CD4-positive, alpha-beta memory T cell (primary cell): ENCODE results near the gene CTNNA1. TPM values are rescaled to one million over a fixed set of nuclear protein-coding genes. Genes with fewer than 3 reads are reported as not detected.

Source experiments
- CTCF ChIA-PET: fragments of 350-600 bp; sonication (Branson Sonifier 250); formaldehyde crosslinking; loops from one replicate; lab custom pipeline; 2021; ENCODE audit warnings: inconsistent platforms; ENCODE audit not compliant: partially characterized antibody; lab: Charles Lee
- POLR2A ChIA-PET: fragments of 350-600 bp; sonication (Branson Sonifier 250); formaldehyde crosslinking; loops from one replicate; lab custom pipeline; 2021; ENCODE audit not compliant: partially characterized antibody; lab: Charles Lee
- DNase-seq, 5 donors: peaks; one replicate each; pipeline versions ENCODE4 v3.0.0 to v3.0.0-alpha.2; 2020 to 2022; ENCODE audit warnings: mixed read lengths in 1 of 5
- H3K27ac ChIP-seq: one replicate; pipeline ENCODE4 v1.7.0; 2013; ENCODE audit warnings: low read depth, low read length
- H3K27me3 ChIP-seq: 2 replicates; pipeline ENCODE4 v1.7.0; 2013; ENCODE audit warnings: mild to moderate bottlenecking, low read length, moderate library complexity; ENCODE audit not compliant: insufficient read depth
- H3K36me3 ChIP-seq: 2 replicates; pipeline ENCODE4 v1.7.0; 2013; ENCODE audit warnings: mild to moderate bottlenecking, low read length, moderate library complexity; ENCODE audit not compliant: insufficient read depth
- H3K4me1 ChIP-seq: 2 replicates; pipeline ENCODE4 v1.7.0; 2013; ENCODE audit warnings: mild to moderate bottlenecking, low read length, moderate library complexity; ENCODE audit not compliant: insufficient read depth
- H3K4me3 ChIP-seq, 2 donors: one replicate each; pipeline ENCODE4 v1.7.0; 2013; ENCODE audit warnings: low read length in 2 of 2, mild to moderate bottlenecking in 1 of 2
- H3K9me3 ChIP-seq, 2 donors: one replicate each; pipeline ENCODE4 v1.7.0; 2013; ENCODE audit warnings: low read length in 2 of 2, control low read depth in 1 of 2; ENCODE audit not compliant: control insufficient read depth in 1 of 2
- H3K27ac Mint-ChIP-seq, 7 donors: one replicate each; pipeline ENCODE4 v1.8.0; 2020 to 2021; ENCODE audit warnings: mixed read lengths in 7 of 7, mild to moderate bottlenecking in 6 of 7, inconsistent platforms in 3 of 7, moderate library complexity in 3 of 7
- H3K27me3 Mint-ChIP-seq, 2 donors: one replicate each; pipeline ENCODE4 v1.8.0; 2020 to 2021; ENCODE audit warnings: mixed read lengths in 2 of 2
- H3K36me3 Mint-ChIP-seq, 2 donors: one replicate each; pipeline ENCODE4 v1.8.0; 2020 to 2021; ENCODE audit warnings: mixed read lengths in 2 of 2, inconsistent platforms in 1 of 2, mild to moderate bottlenecking in 1 of 2
- H3K4me1 Mint-ChIP-seq, 4 donors: one replicate each; pipeline ENCODE4 v1.8.0; 2020 to 2021; ENCODE audit warnings: mixed read lengths in 4 of 4, mild to moderate bottlenecking in 1 of 4
- H3K4me3 Mint-ChIP-seq, 8 donors: one replicate each; pipeline ENCODE4 v1.8.0; 2020 to 2021; ENCODE audit warnings: mixed read lengths in 8 of 8, mild to moderate bottlenecking in 7 of 8, moderate library complexity in 6 of 8, inconsistent platforms in 3 of 8
- H3K9me3 Mint-ChIP-seq, 8 donors: one replicate each; pipeline ENCODE4 v1.8.0; 2020 to 2021; ENCODE audit warnings: mixed read lengths in 8 of 8, mild to moderate bottlenecking in 5 of 8, inconsistent platforms in 3 of 8, moderate library complexity in 1 of 8
- intact Hi-C: fragments of 100-400 bp; cut with micrococcal nuclease; formaldehyde crosslinking; loops from one replicate; pipeline ENCODE4 v1.15.1; 2023
- polyA plus RNA-seq, 2 donors: library from polyadenylated mRNA; unstranded; fragments of 300-500 nt; fragmentation: Illumina TruSeq; gene quantifications; one replicate each; pipeline ENCODE4 v1.2.3, GENCODE V29; 2021
- total RNA-seq, 2 experiments: library from RNA; stranded (reverse); gene quantifications; one replicate each; pipeline ENCODE4 v1.2.3, GENCODE V29; 2021

Gene CTNNA1
- total and polyA plus RNA-seq, 4 experiments from 2014 or later, result 10.1 to 26.1 (median 17.4) TPM

DNA sequence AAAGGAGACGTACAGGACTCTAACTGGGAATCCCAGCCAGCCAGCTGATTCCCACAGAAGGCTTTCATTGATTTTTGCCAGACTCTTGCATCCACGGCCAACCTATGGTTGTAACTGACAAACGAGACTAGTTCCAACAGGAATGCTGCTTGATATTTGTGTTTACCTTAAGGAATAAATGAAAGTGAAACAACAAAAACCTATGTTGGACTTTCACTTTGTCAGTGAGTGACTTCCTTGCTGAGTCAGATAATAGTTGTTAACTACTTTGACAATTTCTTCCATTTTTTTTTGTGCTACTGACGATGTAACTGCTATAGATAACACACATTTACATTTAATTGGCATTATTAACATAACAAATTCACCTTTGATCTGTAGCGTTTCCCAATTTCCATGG, 185.3 kb downstream of the CTNNA1 start:
- Histone ChIP-seq H3K4me1 (no peaks in the 10 kb centered on the region), H3K27me3 (no peaks in the 10 kb centered on the region), H3K27ac (no peak overlapping the region), H3K4me3 (no peak overlapping the region), H3K36me3 (no peaks in the 10 kb centered on the region), H3K9me3 (no peaks in the 10 kb centered on the region)
- intact Hi-C loops, result no loop called here
- H3K9me3 Mint-ChIP-seq, result peaks cover 0 to 4% (median under 1%) of the 10 kb centered on the region in 8 donors
- H3K27me3 Mint-ChIP-seq, result no peaks in the 10 kb centered on the region
- no peak for DNase-seq
- no peak overlapping the region for H3K4me3 Mint-ChIP-seq
- H3K27ac Mint-ChIP-seq, result no peak overlapping the region
- peaks cover 3 to 9% (median 6%) of the 10 kb centered on the region in 4 donors for H3K4me1 Mint-ChIP-seq
- CTCF ChIA-PET, result no interaction called here
- POLR2A ChIA-PET, result no interaction called here
- H3K36me3 Mint-ChIP-seq, result peaks cover 9 to 12% of the 10 kb centered on the region in 2 donors

DNA sequence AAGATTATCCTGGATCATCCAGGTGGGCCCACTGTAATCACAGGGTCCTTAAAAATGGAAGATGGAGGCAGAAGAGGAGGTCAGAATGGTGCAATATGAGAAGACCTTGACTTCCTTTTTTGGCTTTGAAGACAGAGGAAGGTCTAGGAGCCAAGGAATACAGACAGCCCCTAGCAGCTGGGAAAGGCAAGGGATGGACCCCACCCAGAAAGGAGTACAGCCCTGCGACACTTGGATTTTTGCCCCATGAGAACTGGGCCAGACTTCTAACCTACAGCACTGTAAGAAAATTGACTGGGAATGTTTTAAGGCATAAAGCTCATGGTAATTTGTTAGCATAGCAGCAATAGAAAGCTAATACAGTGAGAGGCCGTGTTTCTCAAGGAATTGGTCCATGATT, 188.8 kb downstream of the CTNNA1 start:
- H3K36me3 ChIP-seq, result no peaks in the 10 kb centered on the region
- Mint-ChIP-seq H3K9me3 (peaks cover 0 to 4% (median under 1%) of the 10 kb centered on the region in 8 donors), H3K4me3 (no peak overlapping the region), H3K36me3 (peaks cover 12% of the 10 kb centered on the region in 2 donors), H3K27me3 (no peaks in the 10 kb centered on the region), H3K27ac (no peak overlapping the region), H3K4me1 (peaks cover 3 to 9% (median 6%) of the 10 kb centered on the region in 4 donors)
- H3K4me1 ChIP-seq, result no peaks in the 10 kb centered on the region
- H3K27ac ChIP-seq, result no peak overlapping the region
- H3K27me3 ChIP-seq, result no peaks in the 10 kb centered on the region
- no peak for DNase-seq
- no peaks in the 10 kb centered on the region for H3K9me3 ChIP-seq
- intact Hi-C loops, result no loop called here
- ChIA-PET CTCF (interaction anchor here (1.1 kb wide), 1 partner anchor 116 kb away, joined by 3 read pairs; no protein-coding TSS in a partner anchor), POLR2A (no interaction called here)
- no peak overlapping the region for H3K4me3 ChIP-seq

DNA sequence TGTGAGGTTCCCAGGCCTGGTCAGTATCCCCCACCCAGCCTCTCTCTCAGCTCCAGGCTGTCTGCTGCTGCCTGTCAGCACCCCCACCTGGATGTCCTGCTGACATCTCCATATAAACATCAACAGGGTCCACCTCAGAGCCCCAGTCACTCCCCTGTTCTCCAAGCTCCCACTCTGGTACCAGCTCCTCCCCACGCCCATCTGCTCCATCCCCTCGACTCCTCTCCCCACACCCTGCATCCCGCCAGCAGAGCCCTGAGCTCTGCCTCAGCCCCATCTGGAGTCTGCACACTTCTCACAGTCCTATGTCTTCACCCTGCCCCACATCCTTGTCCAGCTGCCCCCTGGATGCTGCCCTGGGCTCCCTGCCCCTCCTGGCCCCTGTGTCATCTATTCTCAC, 189.6 kb downstream of the CTNNA1 start:
- Mint-ChIP-seq H3K36me3 (peaks cover 12 to 18% of the 10 kb centered on the region in 2 donors), H3K4me3 (no peak overlapping the region), H3K9me3 (peaks cover 0 to 4% (median under 1%) of the 10 kb centered on the region in 8 donors), H3K27ac (peak overlapping the region in 1 of 7 donors; percentile 20), H3K27me3 (no peaks in the 10 kb centered on the region), H3K4me1 (peaks cover 3 to 9% (median 6%) of the 10 kb centered on the region in 4 donors)
- Histone ChIP-seq H3K27me3 (no peaks in the 10 kb centered on the region), H3K4me3 (no peak overlapping the region), H3K36me3 (no peaks in the 10 kb centered on the region), H3K9me3 (no peaks in the 10 kb centered on the region), H3K4me1 (no peaks in the 10 kb centered on the region), H3K27ac (no peak overlapping the region)
- ChIA-PET POLR2A (no interaction called here), CTCF (interaction anchor here (1.1 kb wide), 1 partner anchor 117 kb away, joined by 3 read pairs; no protein-coding TSS in a partner anchor)
- no peak for DNase-seq
- intact Hi-C loops, result no loop called here

DNA sequence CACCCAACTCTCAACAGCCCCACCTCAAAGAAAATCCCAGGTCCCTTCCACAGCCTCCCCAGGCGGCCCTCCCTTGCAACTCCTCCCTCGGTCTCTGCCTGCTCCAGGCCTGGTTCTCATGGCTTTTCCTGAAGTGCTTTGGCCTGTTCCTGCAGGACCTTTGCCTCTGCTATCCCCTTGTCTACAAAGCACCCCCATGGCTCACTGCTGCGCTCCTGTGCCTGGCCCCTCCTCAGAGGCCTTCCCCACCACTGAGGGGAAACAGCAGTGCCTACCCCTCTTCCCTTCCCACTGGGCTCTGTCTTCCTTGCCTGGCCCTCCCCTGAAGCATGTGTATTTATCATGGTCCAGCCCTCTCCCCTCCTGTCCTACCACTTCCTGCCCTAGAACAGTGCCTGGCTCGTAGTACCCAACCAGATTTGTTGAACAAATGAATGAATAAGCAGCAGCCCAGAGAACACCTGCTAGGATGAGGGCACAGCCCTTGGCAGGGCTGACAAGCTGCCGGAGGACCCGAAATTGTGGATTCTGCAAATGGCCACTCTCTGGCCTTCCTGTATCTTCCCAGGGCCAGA, 190.5 kb downstream of the CTNNA1 start:
- Histone ChIP-seq H3K9me3 (no peaks in the 10 kb centered on the region), H3K4me1 (no peaks in the 10 kb centered on the region), H3K27me3 (no peaks in the 10 kb centered on the region), H3K36me3 (no peaks in the 10 kb centered on the region), H3K27ac (no peak overlapping the region), H3K4me3 (no peak overlapping the region)
- ChIA-PET POLR2A (no interaction called here), CTCF (no interaction called here)
- Mint-ChIP-seq H3K36me3 (peaks cover 12 to 19% of the 10 kb centered on the region in 2 donors), H3K27me3 (no peaks in the 10 kb centered on the region), H3K4me3 (no peak overlapping the region), H3K4me1 (peaks cover 3 to 9% (median 6%) of the 10 kb centered on the region in 4 donors), H3K9me3 (peaks cover 0 to 4% (median under 1%) of the 10 kb centered on the region in 8 donors), H3K27ac (peak overlapping the region in 1 of 7 donors; percentile 0)
- intact Hi-C loops, result no loop called here
- DNase-seq, result no peak

DNA sequence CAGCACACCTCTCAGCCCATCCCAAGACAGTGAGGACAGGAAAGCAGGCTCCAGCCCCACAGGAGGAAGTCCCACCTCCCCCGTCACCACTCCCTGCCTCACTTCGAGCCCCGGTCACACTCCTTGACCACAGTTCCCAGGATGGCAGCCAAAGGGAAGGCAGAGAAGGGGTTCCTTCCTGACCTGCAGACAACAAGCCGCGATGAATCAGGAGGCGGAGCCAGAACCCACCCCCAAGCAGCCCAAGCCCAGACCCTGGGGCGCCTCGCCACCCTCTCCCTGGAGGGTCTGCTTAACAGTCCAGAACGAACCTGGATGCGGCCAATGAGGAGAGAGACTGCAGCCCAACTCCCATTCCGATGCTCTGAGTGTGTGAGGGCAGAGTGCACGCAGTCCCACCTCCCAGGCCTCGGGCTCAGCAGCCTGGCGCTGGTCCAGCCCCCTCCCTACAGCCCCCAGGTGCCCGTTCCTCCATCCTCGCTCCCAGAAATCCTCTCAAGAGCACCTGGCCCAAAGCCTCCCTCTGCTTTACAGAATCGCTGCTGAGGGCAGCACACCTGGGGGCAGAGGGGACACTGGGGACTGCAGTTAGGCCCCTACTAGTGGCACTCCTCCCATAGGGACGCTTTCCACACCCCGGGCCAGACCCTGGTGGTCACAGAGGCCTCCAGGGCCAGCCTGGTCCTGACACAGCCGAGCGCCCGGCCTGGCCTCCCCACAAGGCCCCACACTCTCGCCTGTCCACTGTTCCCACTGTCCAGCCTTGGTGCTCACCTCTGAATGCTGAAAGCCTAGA, 191.5 kb downstream of the CTNNA1 start:
- Histone ChIP-seq H3K27ac (no peak overlapping the region), H3K36me3 (no peaks in the 10 kb centered on the region), H3K4me1 (no peaks in the 10 kb centered on the region), H3K9me3 (no peaks in the 10 kb centered on the region), H3K4me3 (no peak overlapping the region), H3K27me3 (no peaks in the 10 kb centered on the region)
- peaks cover 3 to 9% (median 6%) of the 10 kb centered on the region in 4 donors for H3K4me1 Mint-ChIP-seq
- H3K4me3 Mint-ChIP-seq, result no peak overlapping the region
- CTCF ChIA-PET, result no interaction called here
- no peak overlapping the region for H3K27ac Mint-ChIP-seq
- H3K36me3 Mint-ChIP-seq, result peaks cover 12 to 19% of the 10 kb centered on the region in 2 donors
- H3K27me3 Mint-ChIP-seq, result no peaks in the 10 kb centered on the region
- DNase-seq, result no peak
- intact Hi-C loops, result no loop called here
- POLR2A ChIA-PET, result no interaction called here
- peaks cover 0 to 4% (median under 1%) of the 10 kb centered on the region in 8 donors for H3K9me3 Mint-ChIP-seq

DNA sequence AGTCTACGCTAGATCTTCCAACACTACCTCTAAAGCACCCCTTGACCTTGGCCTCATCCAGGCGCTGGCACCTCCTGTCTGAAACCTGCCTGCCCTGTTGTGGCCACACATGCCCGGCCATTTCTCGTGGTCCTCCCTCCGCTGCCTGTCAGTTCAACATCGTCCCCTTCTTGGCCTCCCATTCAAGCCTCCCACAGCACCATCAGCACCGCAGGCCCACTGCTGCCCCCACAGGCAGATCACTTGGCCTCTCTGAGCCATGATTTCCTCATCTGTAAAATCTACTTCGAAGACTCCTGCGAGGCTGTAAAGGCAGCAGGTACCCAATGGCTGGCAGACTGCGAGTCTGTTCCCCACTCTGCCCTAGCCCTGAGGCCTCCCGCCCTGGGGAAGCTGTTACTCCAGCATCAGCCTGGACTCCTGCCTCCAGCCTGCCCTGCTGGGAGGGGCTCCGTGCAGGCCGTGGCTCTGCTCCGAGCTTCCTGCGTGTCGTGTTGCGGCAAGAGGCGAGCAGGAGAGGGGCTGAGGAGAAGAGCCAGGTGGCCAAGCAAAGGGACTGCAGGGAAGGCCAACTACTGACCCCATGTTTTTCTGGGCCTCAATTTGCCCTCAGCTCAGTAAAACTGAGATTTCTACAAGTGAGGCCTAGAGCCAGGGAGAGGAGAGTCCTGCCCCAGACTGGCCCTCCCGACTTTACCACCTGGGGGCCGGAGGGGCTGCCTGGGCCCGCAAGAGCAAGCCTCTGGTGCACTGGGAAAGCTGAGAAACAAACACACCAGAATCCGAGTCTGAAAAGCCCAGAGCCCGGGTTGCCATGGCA, 192.4 kb downstream of the CTNNA1 start:
- no peaks in the 10 kb centered on the region for H3K27me3 ChIP-seq
- no peaks in the 10 kb centered on the region for H3K4me1 ChIP-seq
- ChIA-PET POLR2A (no interaction called here), CTCF (no interaction called here)
- Mint-ChIP-seq H3K9me3 (peaks cover 0 to 4% (median under 1%) of the 10 kb centered on the region in 8 donors), H3K27ac (no peak overlapping the region), H3K27me3 (no peaks in the 10 kb centered on the region), H3K4me1 (peaks cover 3 to 7% (median 5%) of the 10 kb centered on the region in 4 donors), H3K4me3 (no peak overlapping the region), H3K36me3 (peaks cover 12 to 19% of the 10 kb centered on the region in 2 donors)
- H3K36me3 ChIP-seq, result no peaks in the 10 kb centered on the region
- no peak overlapping the region for H3K4me3 ChIP-seq
- intact Hi-C loops, result no loop called here
- H3K9me3 ChIP-seq, result no peaks in the 10 kb centered on the region
- no peak for DNase-seq
- H3K27ac ChIP-seq, result no peak overlapping the region

DNA sequence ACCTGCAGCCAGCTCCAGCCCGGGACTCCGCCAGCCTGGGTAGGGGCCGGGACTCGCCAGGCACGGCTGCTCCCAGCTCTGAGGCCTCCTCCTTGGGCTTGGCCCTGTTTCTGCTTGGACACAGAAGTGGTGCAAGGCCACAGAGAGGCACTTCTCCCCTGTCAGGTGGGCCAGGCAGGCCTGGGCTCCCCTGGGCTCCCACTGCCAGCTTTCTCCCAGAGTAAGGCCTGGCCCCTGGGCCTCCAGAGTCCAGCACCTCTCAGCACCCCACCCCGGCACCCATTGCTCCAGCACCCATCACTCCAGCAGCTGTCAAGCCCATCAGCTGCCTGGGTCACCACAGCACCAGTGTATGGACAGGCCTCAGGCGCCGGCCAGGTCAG, 193.0 kb downstream of the CTNNA1 start:
- H3K36me3 ChIP-seq, result no peaks in the 10 kb centered on the region
- ChIA-PET CTCF (no interaction called here), POLR2A (no interaction called here)
- no peak overlapping the region for H3K4me3 ChIP-seq
- H3K9me3 Mint-ChIP-seq, result peaks cover 0 to 4% (median under 1%) of the 10 kb centered on the region in 8 donors
- H3K27ac Mint-ChIP-seq, result no peak overlapping the region
- H3K4me1 ChIP-seq, result no peaks in the 10 kb centered on the region
- no peaks in the 10 kb centered on the region for H3K27me3 Mint-ChIP-seq
- H3K4me3 Mint-ChIP-seq, result no peak overlapping the region
- H3K27me3 ChIP-seq, result no peaks in the 10 kb centered on the region
- intact Hi-C loops, result no loop called here
- no peak for DNase-seq
- peaks cover 12 to 24% of the 10 kb centered on the region in 2 donors for H3K36me3 Mint-ChIP-seq
- H3K4me1 Mint-ChIP-seq, result peaks cover 0 to under 1% (median 0%) of the 10 kb centered on the region in 4 donors
- H3K27ac ChIP-seq, result no peak overlapping the region
- no peaks in the 10 kb centered on the region for H3K9me3 ChIP-seq
